HG03565 (cell line): ENCODE data around the gene BICDL2.
A peak's percentile ranks its signal among the peaks of the same experiment; 100 is the strongest.

Experiments used
- ATAC-seq: cut with Tn5 transposase; IDR thresholded peaks from one replicate; pipeline ENCODE4 v1.9.1; 2021; ENCODE audit warnings: mild to moderate bottlenecking, moderate library complexity; ENCODE audit not compliant: unreplicated experiment

Gene BICDL2

DNA sequence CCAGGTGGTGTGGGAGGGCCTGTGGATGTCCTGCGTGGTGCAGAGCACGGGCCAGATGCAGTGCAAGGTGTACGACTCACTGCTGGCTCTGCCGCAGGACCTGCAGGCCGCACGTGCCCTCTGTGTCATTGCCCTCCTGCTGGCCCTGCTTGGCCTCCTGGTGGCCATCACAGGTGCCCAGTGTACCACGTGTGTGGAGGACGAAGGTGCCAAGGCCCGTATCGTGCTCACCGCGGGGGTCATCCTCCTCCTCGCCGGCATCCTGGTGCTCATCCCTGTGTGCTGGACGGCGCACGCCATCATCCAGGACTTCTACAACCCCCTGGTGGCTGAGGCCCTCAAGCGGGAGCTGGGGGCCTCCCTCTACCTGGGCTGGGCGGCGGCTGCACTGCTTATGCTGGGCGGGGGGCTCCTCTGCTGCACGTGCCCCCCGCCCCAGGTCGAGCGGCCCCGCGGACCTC is 23.2 kb downstream of the BICDL2 start:
- ATAC-seq = no peak

DNA sequence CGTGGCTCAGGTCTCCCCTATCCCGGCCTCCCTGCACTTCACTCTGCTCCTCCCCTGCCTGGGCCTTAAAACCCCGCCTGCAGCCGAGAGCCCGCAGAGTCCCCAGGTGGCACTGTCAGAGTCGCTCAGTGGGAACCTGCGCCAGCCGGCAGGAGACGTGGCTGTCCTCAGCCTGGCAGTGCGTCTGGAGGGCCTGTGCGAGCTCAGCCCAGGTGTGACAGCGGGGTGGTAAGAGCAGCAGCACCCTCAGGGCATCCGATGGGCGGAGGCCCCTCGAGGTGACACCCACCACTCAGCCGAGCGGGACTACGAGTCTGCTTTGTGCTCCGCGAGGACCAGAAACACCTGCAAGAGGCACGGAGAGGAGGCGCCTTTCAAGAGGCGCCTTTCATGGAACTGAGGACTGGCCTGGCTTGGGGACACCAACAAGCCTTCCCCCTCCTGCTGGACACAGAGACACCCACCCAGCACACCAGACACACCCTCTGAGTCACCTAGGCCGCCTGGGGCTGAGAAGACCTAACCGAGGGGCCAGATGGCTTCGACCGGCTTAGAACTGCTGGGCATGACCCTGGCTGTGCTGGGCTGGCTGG is 23.8 kb downstream of the BICDL2 start, which contains the start of gene CLDN9:
Gene CLDN9 (plus strand): TSS at position 96 of the 593 bp plus-strand sequence. CDS start 440 bp downstream, at position 536.
- ATAC-seq = no peak

DNA sequence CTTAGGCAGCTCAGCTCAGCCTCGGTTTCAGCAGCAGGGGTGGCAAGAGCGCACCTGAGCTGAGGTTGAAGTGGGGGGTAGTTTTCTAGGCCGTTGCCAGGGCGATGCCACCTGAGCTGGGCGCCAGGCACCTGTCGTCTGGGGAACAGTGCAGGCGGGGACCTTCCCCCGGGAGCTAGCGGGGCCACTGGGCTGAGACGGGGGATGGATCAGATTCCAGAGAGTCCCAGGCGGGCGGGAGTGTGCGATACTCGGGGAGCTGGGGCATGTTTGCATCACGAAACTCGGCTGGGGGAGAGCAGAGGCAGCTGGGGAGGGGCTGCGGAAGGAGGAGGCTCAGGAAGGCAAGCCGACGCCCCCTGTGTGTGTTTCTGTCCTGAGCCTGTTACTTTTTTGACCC is 24.5 kb downstream of the BICDL2 start:
- no peak for ATAC-seq

DNA sequence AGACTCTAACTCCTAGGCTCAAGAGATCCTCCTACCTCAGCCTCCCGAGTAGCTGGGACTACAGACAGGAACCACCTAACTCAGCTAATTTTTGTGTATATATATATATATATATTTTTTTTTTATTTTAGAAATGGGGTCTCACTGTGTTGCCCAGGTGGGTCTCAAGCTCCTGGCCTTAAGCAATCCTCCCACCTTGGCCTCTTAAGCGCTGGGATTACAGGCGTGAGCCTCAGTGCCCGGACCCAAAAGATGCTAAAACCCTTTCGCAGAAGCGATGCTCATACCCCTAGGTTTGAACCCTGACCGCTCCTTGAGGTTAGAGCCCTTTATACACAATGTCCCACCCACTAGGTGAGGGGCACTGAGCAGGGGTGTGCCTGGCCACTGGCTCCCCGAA is 26.2 kb downstream of the BICDL2 start:
- no peak for ATAC-seq

DNA sequence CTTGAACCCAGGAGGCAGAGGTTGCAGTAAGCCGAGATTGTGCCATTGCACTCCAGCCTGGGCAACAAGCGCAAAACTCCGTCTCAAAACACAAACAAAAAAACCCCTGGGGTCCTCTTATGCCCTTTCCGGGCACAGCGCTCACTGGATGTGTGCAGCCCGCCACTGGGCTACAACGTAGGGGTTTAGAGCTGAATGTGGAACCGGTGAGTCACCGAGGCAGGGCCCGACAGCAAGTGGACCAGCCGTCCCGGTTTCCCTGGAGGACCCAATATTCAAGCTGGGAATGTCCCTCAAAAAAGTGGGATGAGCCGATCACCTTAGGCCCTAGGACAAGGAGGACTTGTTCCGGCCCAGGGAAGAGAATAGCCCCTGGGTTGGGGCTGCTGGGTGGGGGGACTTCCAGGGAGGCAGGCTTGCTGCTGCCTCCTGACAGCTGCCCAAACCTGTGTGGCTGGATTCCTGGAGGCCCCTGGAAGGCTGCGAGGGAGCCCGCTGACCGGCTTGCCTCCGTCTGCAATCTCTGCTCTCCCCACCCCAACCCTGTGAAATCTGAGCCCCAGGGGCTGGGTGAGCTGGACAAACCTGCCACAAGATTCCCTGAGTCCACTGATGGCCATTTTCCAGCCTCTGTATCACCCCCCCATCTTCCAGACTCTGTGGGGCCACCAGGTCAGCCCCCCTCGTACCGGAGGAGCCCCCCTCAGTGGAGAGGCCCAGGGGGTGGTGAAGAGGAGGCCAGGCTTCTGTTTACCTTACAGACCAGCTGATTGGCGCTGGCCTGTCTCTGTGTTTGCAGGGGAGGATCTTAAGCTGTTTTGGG is 27.0 kb downstream of the BICDL2 start:
- ATAC-seq = no peak

GRCh38 chr16:3008690-3009037 is 28.1 kb downstream of the BICDL2 start:
- ATAC-seq = no peak

- ATAC-seq = no peak
Measured at GRCh38 chr16:3007957-3008689, 28.6 kb downstream of the BICDL2 start.

GRCh38 chr16:3007059-3007956 is 29.4 kb downstream of the BICDL2 start:
- no peak for ATAC-seq

DNA sequence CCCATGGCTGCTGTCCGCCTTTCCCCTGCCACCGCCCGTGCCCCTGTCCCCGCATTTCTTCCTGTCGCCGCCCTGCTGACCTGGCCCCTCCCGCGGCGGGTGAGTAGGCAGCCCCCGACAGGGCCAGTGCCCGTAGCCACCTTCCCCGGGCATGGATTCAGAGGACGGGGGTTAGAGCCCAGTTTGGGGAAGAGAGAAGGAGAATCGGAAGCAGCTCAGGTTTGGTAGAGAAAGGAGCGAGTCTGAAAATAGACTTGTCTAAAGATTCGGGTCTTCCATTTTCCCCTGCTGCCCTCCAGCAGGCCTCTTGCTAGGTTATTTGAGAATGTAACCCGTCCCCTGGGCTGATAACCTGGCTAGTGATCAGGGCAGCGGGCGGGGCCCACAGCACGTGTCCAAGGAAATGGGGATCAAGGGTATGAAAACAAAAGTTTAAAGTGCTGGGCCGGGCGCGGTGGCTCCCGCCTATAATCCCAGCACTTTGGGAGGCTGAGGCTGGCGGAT is 31.9 kb downstream of the BICDL2 start:
- ATAC-seq = no peak

- no peak for ATAC-seq
Measured at GRCh38 chr16:3004319-3004718, 32.4 kb downstream of the BICDL2 start.

- peak; percentile 88 for ATAC-seq
Measured at GRCh38 chr16:3003582-3004270, 33.0 kb downstream of the BICDL2 start.

- ATAC-seq = no peak
Measured at GRCh38 chr16:3001316-3001715, 35.4 kb downstream of the BICDL2 start.

DNA sequence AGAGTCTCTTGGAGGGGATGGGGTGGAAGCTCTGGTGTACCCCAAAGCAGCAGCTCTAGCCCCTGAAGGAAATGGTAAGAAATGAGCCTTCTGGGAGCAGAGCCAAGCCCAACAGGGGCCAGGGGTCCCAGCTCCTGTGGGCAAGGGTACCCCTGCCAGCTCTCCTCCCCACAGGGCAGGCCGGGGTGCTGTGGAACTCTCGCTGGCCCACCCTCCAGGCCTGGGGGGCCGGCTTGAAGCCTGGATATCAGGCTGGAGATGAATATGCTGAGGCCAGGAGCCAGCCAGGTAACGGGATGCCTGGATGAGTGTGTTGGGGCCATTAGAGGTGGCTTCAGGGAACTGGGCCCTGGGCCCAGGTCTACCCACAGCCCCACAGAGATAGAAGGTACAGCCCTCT is 36.2 kb downstream of the BICDL2 start:
- no peak for ATAC-seq

GRCh38 chr16:2999929-3000328 is 36.8 kb downstream of the BICDL2 start:
- no peak for ATAC-seq

DNA sequence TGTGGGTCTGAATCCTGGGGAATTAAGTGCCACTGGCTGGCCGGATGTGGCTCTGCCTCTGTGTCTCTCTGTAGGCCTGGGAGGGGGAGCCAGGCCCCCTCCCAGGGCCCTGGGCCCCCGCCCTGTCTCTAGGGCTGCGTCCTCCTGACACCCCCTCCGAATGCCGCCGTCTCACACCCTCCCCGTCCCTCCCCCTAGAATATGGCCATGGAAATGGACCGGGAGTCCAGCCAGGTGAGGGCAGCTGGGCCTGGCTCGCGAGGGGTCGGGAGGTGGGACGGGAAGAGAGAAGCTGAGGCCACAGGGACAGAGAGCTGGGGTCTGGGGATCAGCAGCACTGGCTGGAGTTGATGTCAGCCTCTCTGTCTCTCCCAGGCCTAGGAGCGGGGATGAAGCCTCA is 40.4 kb downstream of the BICDL2 start:
- no peak for ATAC-seq

- no peak for ATAC-seq
Measured at GRCh38 chr16:2992383-2993081, 44.2 kb downstream of the BICDL2 start.

- ATAC-seq = no peak
Measured at GRCh38 chr16:2991566-2992261, 45.0 kb downstream of the BICDL2 start.

GRCh38 chr16:2990891-2991290 is 45.9 kb downstream of the BICDL2 start:
- no peak for ATAC-seq

GRCh38 chr16:2988590-2989099 is 48.1 kb downstream of the BICDL2 start:
- ATAC-seq = no peak
